NCI-H1694 (cell line): ENCODE measurements around the gene TEX53.

Experiments
- DNase-seq: peaks from one replicate; lab custom pipeline; 2025; lab: John Stamatoyannopoulos, UW

TEX53 gene

GRCh38 chr9:114657705-114658104, at the start of gene TEX53:
Gene TEX53 (minus strand): TSS chr9:114657805. CDS start chr9:114657774, 31 bp downstream.
- DNase-seq: no peak

GRCh38 chr9:114706711-114707110, 49.1 kb upstream of the TEX53 start:
- no peak for DNase-seq

GRCh38 chr9:114701988-114702387, 44.4 kb upstream of the TEX53 start:
- DNase-seq: no peak

GRCh38 chr9:114697951-114698351, 40.3 kb upstream of the TEX53 start:
- no peak for DNase-seq

- DNase-seq: no peak
Observed at GRCh38 chr9:114696814-114697544, 39.4 kb upstream of the TEX53 start.

DNA sequence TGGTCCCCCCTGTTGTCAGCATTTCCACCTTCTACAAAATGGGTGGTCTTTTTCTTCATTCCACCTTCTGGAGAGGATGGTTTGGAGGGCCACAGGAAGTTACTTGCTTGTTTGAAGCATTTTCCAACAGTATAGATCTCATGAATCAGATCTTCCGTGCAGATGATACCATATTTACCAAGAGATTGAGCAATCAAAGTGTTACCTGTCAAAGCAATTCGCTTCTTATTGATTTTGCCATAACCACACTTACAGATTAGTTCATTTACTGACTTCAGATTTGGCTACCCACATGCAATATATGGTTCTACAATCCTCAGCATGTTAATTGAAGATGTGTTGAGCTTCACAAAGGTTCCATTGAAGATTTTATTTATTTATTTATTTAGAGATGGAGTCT, 38.3 kb upstream of the TEX53 start:
- no peak for DNase-seq

DNA sequence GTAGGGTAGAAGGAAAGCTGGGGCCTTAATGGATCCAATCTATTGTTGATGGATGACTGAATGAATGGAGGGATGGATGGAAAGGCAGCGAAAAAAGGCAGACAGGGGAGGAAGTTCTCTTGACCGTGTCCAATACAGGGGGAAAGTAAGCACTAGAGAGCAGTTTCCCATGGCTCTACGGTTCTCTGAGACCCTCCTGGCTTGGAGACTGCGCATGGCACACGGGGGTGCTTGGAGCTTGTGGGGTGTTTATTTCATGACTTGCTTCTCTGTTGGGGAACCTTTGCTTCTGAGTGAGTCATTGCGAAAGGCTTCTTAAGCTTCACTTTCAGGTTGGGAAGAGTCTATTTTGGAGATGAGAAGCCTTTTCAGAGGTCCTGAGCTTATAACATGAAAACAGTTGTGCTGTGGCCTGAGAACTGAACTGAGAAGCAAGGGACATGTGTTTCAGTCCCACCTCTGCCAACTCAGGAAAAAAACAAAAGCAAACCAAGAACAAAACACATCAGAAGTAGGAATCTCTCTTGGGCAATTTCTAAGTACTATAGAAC, 37.2 kb upstream of the TEX53 start:
- DNase-seq: no peak

DNA sequence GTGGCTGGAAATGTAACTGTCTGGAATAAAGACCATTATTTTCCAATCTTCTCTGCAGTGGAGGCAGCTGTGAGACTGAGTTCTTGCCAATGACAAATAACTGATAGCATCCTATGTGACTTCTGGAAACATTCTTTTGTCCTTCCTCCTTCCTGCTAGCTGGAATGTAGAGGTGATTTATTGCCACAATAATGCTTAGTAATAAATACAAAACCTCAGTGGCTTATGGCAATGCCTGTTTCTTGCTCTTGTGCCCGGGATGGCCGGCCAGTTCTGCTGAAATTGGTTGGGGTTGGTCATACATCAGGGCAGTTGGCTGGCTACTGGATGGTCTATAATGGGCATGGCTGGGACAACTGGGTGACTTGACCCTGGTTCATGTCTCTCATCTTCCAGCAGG, 36.5 kb upstream of the TEX53 start:
- no peak for DNase-seq

DNA sequence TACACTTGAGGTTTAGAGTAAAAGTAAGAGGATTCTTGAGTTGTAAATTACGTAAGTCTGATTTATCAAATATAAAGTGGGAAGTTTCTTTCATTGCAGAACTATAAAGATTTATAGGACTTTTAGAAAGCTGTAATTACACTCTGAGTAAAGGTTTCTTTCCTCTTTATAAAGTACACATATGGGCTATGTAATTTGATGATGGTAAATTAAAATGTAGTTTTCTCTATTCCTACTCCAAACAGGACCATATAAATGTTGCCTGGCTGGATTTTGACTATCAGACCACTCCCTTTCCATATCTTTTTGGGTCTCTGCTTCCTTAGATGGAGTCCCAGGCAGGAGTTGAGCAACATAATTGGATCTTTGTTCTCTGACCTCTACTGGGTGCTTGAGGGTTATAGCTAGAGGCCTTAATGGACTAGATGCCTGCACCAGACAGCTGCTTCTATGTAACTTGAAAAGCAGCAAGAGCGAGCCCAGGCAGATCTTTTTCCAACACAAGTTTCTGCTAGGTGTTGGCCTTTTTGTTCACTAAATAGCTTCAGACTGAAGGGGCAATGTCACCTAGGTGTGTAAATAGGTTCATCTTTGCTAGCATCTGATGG, 35.7 kb upstream of the TEX53 start:
- no peak for DNase-seq

GRCh38 chr9:114691956-114692295, 34.3 kb upstream of the TEX53 start:
- DNase-seq: no peak

GRCh38 chr9:114691046-114691955, 33.7 kb upstream of the TEX53 start:
- DNase-seq: no peak

DNA sequence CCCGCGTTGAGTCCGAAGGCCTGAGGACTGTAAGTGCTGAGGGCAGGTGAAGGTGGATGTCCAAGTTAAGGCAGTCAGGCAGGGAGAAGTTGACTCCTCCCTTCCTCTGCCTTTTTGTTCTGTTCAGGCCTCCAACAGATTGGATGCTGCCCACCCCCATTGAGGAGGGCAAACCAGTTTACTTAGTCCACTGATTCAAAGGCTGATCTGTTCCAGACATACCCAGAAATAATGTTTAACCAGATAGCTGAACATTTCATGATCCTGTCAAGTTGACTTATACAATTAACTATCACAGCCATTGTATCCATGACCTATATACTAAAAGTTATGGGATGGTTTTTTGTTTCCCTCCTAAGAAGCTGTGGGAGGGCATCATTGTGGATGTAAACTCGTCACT, 32.7 kb upstream of the TEX53 start:
- DNase-seq: no peak

GRCh38 chr9:114689813-114690212, 32.2 kb upstream of the TEX53 start:
- no peak for DNase-seq

DNA sequence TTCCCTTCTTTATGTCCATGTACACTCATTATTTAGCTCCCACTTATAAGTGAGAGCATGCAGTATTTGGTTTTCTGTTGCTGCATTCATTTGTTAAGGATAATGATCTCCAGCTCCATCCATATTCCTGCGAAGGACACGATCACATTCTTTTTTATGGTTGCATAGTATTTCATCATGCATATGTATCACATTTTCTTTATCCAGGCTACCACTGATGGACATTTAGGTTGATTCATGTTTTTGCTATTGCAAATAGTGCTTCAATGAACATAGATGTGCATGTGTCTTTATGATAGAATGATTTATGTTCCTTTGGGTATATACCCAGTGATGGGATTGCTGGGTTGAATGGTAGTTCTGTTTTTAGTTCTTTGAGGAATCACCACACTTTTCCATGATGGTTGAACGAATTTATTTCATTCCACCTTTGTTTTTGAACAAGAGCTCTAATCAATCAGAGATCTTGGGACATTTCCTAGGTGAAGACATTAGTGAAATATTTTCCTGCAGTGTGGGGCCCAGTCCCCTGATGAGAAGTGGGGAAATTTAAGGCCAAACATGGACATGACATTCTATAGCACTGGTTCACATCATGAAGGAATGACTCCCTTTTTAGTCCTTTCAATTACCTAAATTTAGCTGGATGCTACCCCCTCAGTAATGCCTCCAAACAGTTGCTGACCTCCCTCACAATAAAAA, 31.5 kb upstream of the TEX53 start:
- DNase-seq: no peak

DNA sequence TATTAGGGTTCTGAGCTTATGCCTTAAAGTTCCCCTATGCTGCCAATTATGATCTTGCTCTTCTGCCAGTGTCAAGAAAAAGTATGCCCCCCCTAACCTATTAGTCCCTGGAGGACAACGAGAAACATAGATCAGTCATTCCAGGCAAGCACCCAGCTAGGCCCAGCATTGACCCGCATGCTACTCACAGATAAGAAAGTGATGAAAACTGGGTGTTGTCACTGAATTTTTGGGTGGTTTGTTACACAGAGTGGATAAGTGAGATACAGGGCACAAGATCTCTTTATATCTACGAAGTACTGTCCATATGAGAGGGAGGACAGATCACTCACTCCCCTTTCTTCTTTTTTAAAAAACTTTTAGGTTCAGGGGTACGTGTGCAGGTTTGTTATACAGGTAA, 30.8 kb upstream of the TEX53 start:
- DNase-seq: no peak

GRCh38 chr9:114687034-114687433, 29.4 kb upstream of the TEX53 start:
- DNase-seq: no peak

- DNase-seq: no peak
Observed at GRCh38 chr9:114685951-114686350, 28.3 kb upstream of the TEX53 start.

GRCh38 chr9:114684036-114684435, 26.4 kb upstream of the TEX53 start:
- DNase-seq: no peak

GRCh38 chr9:114682846-114683245, 25.2 kb upstream of the TEX53 start:
- no peak for DNase-seq

DNA sequence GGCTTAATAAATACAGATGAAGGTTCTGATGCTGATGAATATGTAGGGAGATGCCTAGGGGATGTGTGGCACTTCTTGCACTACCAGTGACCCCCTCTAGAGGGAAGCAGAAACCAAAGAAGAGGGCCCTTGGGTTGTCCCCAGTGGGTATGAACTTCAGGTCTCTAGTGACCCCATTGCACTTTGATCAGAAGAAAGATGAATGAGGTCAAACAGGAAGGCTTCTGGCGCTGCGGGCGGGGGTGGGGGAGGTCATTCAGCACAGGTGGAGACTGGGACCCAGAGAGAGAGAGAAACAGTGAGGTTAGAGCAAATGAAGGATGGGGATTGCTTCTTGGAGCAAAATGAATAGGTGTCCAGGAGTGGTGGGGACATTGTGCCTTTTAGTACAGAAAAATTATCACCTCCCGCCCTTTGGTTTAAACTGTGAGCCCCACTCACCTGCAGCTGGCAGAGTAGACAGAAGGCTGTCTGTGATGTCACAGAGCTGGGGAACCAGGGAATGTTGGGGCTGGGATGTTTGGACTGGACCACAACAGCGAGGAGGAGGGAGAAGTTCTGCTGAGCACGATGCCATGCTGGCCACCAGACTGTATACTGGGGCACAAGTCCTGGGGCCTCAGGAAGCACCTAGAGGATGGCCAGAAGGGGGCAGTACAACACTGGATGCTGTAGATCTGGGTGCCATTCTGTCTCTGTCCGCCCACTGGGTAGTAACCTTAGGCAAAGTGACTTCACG, 24.2 kb upstream of the TEX53 start, which contains the start of gene TEX48:
Gene TEX48 (minus strand): TSS at position 599 of the 739 bp plus-strand sequence. CDS start 10,469 bp downstream, outside the sequence.
- DNase-seq: peak; percentile 51
